Hepatocyte (in vitro differentiated cells): ENCODE results near the gene DCLK3. TPM values are rescaled to one million over a fixed set of nuclear protein-coding genes. Genes with fewer than 3 reads are reported as not detected.
A peak's percentile ranks its signal among the peaks of the same experiment; 100 is the strongest.

Source experiments
- DNase-seq: peaks from one replicate; pipeline ENCODE4 v3.0.0-alpha.2; 2016; ENCODE audit warnings: low spot score
- H2AFZ ChIP-seq: fragments of 200-600 bp; sonication (generic); 2 replicates; pipeline ENCODE4 v1.6.0; 2016; ENCODE audit warnings: antibody characterized with exemption, mild to moderate bottlenecking
- H3K27ac ChIP-seq: fragments of 200-600 bp; sonication (generic); 2 replicates; pipeline ENCODE4 v1.5.1; 2016; ENCODE audit warnings: mild to moderate bottlenecking
- H3K27me3 ChIP-seq: fragments of 200-600 bp; sonication (generic); 2 replicates; pipeline ENCODE4 v1.6.1; 2016
- H3K36me3 ChIP-seq: fragments of 200-600 bp; sonication (generic); replicated peaks from 2 replicates; pipeline ENCODE4 v1.5.1; 2016; ENCODE audit warnings: low read depth; ENCODE audit not compliant: insufficient read depth
- H3K4me1 ChIP-seq: fragments of 200-600 bp; sonication (generic); 2 replicates; pipeline ENCODE4 v1.5.1; 2016; ENCODE audit warnings: mild to moderate bottlenecking, moderate library complexity; ENCODE audit not compliant: insufficient read depth
- H3K4me2 ChIP-seq: fragments of 200-600 bp; sonication (generic); 2 replicates; pipeline ENCODE4 v1.6.0; 2016
- H3K4me3 ChIP-seq: fragments of 200-600 bp; sonication (generic); 2 replicates; pipeline ENCODE4 v1.5.1; 2016; ENCODE audit warnings: mild to moderate bottlenecking
- H3K79me2 ChIP-seq: fragments of 200-600 bp; sonication (generic); 2 replicates; pipeline ENCODE4 v1.6.0; 2017; ENCODE audit warnings: mild to moderate bottlenecking
- H3K9me2 ChIP-seq: fragments of 200-600 bp; sonication (generic); replicated peaks from 2 replicates; pipeline ENCODE4 v1.6.0; 2017; ENCODE audit warnings: mild to moderate bottlenecking; ENCODE audit not compliant: insufficient read depth
- H3K9me3 ChIP-seq: fragments of 200-600 bp; sonication (generic); 2 replicates; pipeline ENCODE4 v1.5.1; 2016; ENCODE audit warnings: low read depth, mild to moderate bottlenecking
- H4K20me1 ChIP-seq: fragments of 200-600 bp; sonication (generic); 2 replicates; pipeline ENCODE4 v1.6.0; 2016; ENCODE audit warnings: mild to moderate bottlenecking; ENCODE audit not compliant: insufficient read depth, poor library complexity, severe bottlenecking
- CTCF ChIP-seq: fragments of 200-600 bp; sonication (generic); IDR thresholded peaks from 2 replicates; pipeline ENCODE4 v1.5.1; 2016; ENCODE audit warnings: antibody characterized with exemption, mild to moderate bottlenecking; ENCODE audit not compliant: poor library complexity
- EZH2 ChIP-seq: fragments of 200-600 bp; sonication (generic); IDR thresholded peaks from 2 replicates; pipeline ENCODE4 v1.6.1; 2016; ENCODE audit warnings: antibody characterized with exemption, mild to moderate bottlenecking, borderline replicate concordance
- EZH2phosphoT487 ChIP-seq: fragments of 200-600 bp; sonication (generic); IDR thresholded peaks from one replicate; pipeline ENCODE4 v1.6.1; 2018; ENCODE audit warnings: antibody characterized with exemption, mild to moderate bottlenecking, low read depth, moderate library complexity; ENCODE audit not compliant: unreplicated experiment, severe bottlenecking
- WGBS: methylation state at CpG from one replicate; pipeline ENCODE4 v1.1.6; 2016; ENCODE audit warnings: low lambda C conversion rate; ENCODE audit errors: missing lambda C conversion rate; 5-methylcytosine and 5-hydroxymethylcytosine counted together
- polyA plus RNA-seq: library from polyadenylated mRNA; unstranded; fragments of >200 nt; fragmentation: Nextera tagmentation; extraction: Ambion mirVana; gene quantifications from 2 replicates; pipeline ENCODE4 v1.2.1, GENCODE V29; 2016
- total RNA-seq: library from RNA; depleted of rRNA; stranded (reverse); fragments of >200 nt; gene quantifications from 2 replicates; pipeline ENCODE4 v1.2.3, GENCODE V29; 2014

DCLK3 gene
- total and polyA plus RNA-seq, 2 experiments from 2014 or later = 0.07 TPM; not detected in 1

DNA sequence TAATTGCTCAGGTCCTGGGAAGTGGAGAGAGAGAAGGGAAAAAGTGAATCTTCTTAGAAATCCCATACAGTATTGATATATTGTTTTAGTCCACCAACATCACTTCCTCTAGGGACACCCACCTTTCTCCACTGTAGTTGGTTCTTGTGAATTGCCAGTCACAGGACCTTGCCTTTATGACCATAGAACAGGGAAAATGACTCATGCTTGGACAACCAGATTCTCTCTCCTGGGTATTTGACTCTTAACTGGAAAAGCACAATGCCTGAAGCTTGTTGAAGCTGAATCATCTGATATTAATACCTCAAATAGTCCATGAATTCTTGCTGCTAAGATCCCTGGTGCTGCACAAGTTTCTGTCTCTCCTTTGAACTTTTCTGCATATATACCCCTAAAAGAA is 32.5 kb upstream of the DCLK3 start:
- peak; percentile 22 for DNase-seq
- Histone ChIP-seq H4K20me1 (no peaks in the 10 kb centered on the region), H2AFZ (no peak overlapping the region), H3K36me3 (no peaks in the 10 kb centered on the region), H3K27me3 (no peaks in the 10 kb centered on the region), H3K9me3 (no peaks in the 10 kb centered on the region), H3K79me2 (no peaks in the 10 kb centered on the region), H3K4me3 (no peak overlapping the region), H3K4me2 (no peak overlapping the region), H3K9me2 (no peaks in the 10 kb centered on the region), H3K4me1 (no peaks in the 10 kb centered on the region), H3K27ac (no peak overlapping the region)
- no peak for TF ChIP-seq EZH2
- no peak for TF ChIP-seq EZH2phosphoT487
- TF ChIP-seq CTCF = no peak

GRCh38 chr3:36796161-36796560 is 31.8 kb upstream of the DCLK3 start:
- Histone ChIP-seq H3K36me3 (no peaks in the 10 kb centered on the region), H4K20me1 (no peaks in the 10 kb centered on the region), H3K4me1 (no peaks in the 10 kb centered on the region), H3K4me2 (no peak overlapping the region), H3K79me2 (no peaks in the 10 kb centered on the region), H3K27me3 (no peaks in the 10 kb centered on the region), H3K9me2 (no peaks in the 10 kb centered on the region), H3K9me3 (no peaks in the 10 kb centered on the region), H3K27ac (no peak overlapping the region), H3K4me3 (no peak overlapping the region), H2AFZ (no peak overlapping the region)
- TF ChIP-seq CTCF (no peak), EZH2 (no peak), EZH2phosphoT487 (no peak)
- DNase-seq = no peak
- WGBS = 93% methylated on average over 2 of the region's 2 CpGs

GRCh38 chr3:36795622-36796021 is 31.3 kb upstream of the DCLK3 start:
- DNase-seq = no peak
- Histone ChIP-seq H3K27ac (no peak overlapping the region), H2AFZ (no peak overlapping the region), H3K27me3 (no peaks in the 10 kb centered on the region), H4K20me1 (no peaks in the 10 kb centered on the region), H3K79me2 (no peaks in the 10 kb centered on the region), H3K9me2 (no peaks in the 10 kb centered on the region), H3K4me3 (no peak overlapping the region), H3K9me3 (no peaks in the 10 kb centered on the region), H3K36me3 (no peaks in the 10 kb centered on the region), H3K4me1 (no peaks in the 10 kb centered on the region), H3K4me2 (no peak overlapping the region)
- no peak for TF ChIP-seq CTCF
- TF ChIP-seq EZH2phosphoT487 = no peak
- TF ChIP-seq EZH2 = no peak
- WGBS = 92% methylated on average over 1 of the region's 1 CpG

- no peak overlapping the region for H3K4me2 ChIP-seq
- H4K20me1 ChIP-seq = no peaks in the 10 kb centered on the region
- peak; percentile 23 for TF ChIP-seq CTCF
- no peak for TF ChIP-seq EZH2
- no peak for TF ChIP-seq EZH2phosphoT487
- no peaks in the 10 kb centered on the region for H3K36me3 ChIP-seq
- H3K9me2 ChIP-seq = no peaks in the 10 kb centered on the region
- peaks cover 4% of the 10 kb centered on the region for H3K4me1 ChIP-seq
- H3K27ac ChIP-seq = no peak overlapping the region
- no peaks in the 10 kb centered on the region for H3K27me3 ChIP-seq
- H3K4me3 ChIP-seq = no peak overlapping the region
- H3K79me2 ChIP-seq = no peaks in the 10 kb centered on the region
- H3K9me3 ChIP-seq = no peaks in the 10 kb centered on the region
- peak; percentile 18 for DNase-seq
- H2AFZ ChIP-seq = no peak overlapping the region
- WGBS = 39% methylated on average over 4 of the region's 4 CpGs
These were observed 28.0 kb upstream of the DCLK3 start for GRCh38 chr3:36792342-36792741.
